Esophagus muscularis mucosa (tissue), 4 donors: ENCODE data around the gene KCNG4. TPM values are rescaled to one million over a fixed set of nuclear protein-coding genes. Genes with fewer than 3 reads are reported as not detected.
A peak's percentile ranks its signal among the peaks of the same experiment; 100 is the strongest.

Source experiments
- DNase-seq: peaks from one replicate; pipeline ENCODE4 v3.0.0-alpha.2; 2017; ENCODE audit errors: extremely low spot score
- H3K27ac ChIP-seq, 4 donors: fragments of 200-600 bp; sonication (generic); replicated peaks in 1 of 4; 1 replicate in 3 of 4; 2 replicates in 1 of 4; pipeline ENCODE4 v1.5.1; 2016 to 2019; ENCODE audit warnings: mild to moderate bottlenecking in 1 of 4
- H3K27me3 ChIP-seq, 4 donors: fragments of 200-600 bp; sonication (generic); one replicate each; pipeline versions ENCODE4 v1.5.1 to v1.6.0; 2016 to 2019
- H3K36me3 ChIP-seq, 4 donors: fragments of 200-600 bp; sonication (generic); one replicate each; pipeline ENCODE4 v1.5.1; 2016 to 2019
- H3K4me1 ChIP-seq, 4 donors: fragments of 200-600 bp; sonication (generic); one replicate each; pipeline ENCODE4 v1.5.1; 2016 to 2019
- H3K4me3 ChIP-seq, 4 donors: fragments of 200-600 bp; sonication (generic); 1 replicate in 2 of 4; 2 replicates in 2 of 4; pipeline ENCODE4 v1.5.1; 2016 to 2019; ENCODE audit warnings: mild to moderate bottlenecking in 4 of 4, moderate library complexity in 1 of 4
- H3K9me3 ChIP-seq, 4 donors: fragments of 200-600 bp; sonication (generic); 1 replicate in 3 of 4; 2 replicates in 1 of 4; pipeline ENCODE4 v1.5.1; 2016 to 2019
- EP300 ChIP-seq: sonication (generic); formaldehyde crosslinking; IDR thresholded peaks from one replicate; pipeline ENCODE4 v1.6.1; 2017; ENCODE audit warnings: antibody characterized with exemption
- POLR2A ChIP-seq: fragments of 450-650 bp; IDR thresholded peaks from one replicate; pipeline ENCODE4 v1.6.1; 2017; ENCODE audit warnings: antibody characterized with exemption, moderate library complexity, mild to moderate bottlenecking, low read depth
- POLR2AphosphoS5 ChIP-seq, 2 donors: sonication (generic); formaldehyde crosslinking; IDR thresholded peaks; one replicate each; pipeline ENCODE4 v1.6.1; 2017; ENCODE audit warnings: antibody characterized with exemption in 2 of 2
- WGBS: methylation state at CpG from one replicate; pipeline ENCODE4 v1.1.5; 2018; 5-methylcytosine and 5-hydroxymethylcytosine counted together
- intact Hi-C: fragments of 100-400 bp; cut with DNase I; formaldehyde crosslinking; loops from one replicate; pipeline ENCODE4 v1.15.1; 2023
- total RNA-seq, 4 donors: library from RNA; depleted of rRNA; stranded (reverse); fragments of >200 nt; gene quantifications; one replicate each; pipeline versions ENCODE4 v1.1.0 to v1.2.1, GENCODE V29; 2016
- TF ChIP-seq, protein P1 (sequence below), 3 experiments: fragments of 200-600 bp in 2 of 3; fragments of 450-650 bp in 1 of 3; sonication (generic) in 2 of 3; IDR thresholded peaks; one replicate each; pipeline ENCODE4 v1.5.1; 2017 to 2019; ENCODE audit warnings: antibody characterized with exemption in 3 of 3, mild to moderate bottlenecking in 2 of 3, moderate library complexity in 1 of 3

The KCNG4 gene
- total RNA-seq, 4 donors from 2014 or later, result not detected

DNA sequence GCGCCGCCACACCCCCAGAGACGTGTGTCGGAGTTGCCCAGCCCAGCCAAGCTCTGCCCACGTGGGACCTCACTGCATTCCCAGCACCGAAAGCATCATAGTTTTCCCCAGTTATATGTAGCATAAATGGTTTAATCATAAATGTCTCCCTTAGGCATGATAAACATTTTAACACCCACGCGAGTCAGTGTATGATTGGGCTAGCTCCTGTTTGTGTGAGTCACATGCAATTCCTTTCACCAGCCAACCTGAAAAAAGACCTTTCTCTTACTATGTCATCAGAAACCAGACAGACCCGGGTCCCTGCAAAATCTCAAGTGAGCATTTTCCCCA, 62.1 kb downstream of the KCNG4 start:
- Histone ChIP-seq H3K27me3 (no peaks in the 10 kb centered on the region), H3K9me3 (no peaks in the 10 kb centered on the region), H3K27ac (peak overlapping the region; percentile 63 to 80 (median 68)), H3K36me3 (peaks cover 27 to 47% (median 46%) of the 10 kb centered on the region in 4 donors), H3K4me3 (no peak overlapping the region), H3K4me1 (peaks cover 39 to 53% (median 44%) of the 10 kb centered on the region in 4 donors)
- 56% methylated on average over 9 of the region's 9 CpGs for WGBS
- no peak for DNase-seq
- intact Hi-C loops, result no loop called here
- TF ChIP-seq POLR2A (no peak), EP300 (no peak), POLR2AphosphoS5 (IDR thresholded peaks at IDR 0.05) (no peak)
- TF ChIP-seq, protein P1, sequence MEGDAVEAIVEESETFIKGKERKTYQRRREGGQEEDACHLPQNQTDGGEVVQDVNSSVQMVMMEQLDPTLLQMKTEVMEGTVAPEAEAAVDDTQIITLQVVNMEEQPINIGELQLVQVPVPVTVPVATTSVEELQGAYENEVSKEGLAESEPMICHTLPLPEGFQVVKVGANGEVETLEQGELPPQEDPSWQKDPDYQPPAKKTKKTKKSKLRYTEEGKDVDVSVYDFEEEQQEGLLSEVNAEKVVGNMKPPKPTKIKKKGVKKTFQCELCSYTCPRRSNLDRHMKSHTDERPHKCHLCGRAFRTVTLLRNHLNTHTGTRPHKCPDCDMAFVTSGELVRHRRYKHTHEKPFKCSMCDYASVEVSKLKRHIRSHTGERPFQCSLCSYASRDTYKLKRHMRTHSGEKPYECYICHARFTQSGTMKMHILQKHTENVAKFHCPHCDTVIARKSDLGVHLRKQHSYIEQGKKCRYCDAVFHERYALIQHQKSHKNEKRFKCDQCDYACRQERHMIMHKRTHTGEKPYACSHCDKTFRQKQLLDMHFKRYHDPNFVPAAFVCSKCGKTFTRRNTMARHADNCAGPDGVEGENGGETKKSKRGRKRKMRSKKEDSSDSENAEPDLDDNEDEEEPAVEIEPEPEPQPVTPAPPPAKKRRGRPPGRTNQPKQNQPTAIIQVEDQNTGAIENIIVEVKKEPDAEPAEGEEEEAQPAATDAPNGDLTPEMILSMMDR (IDR thresholded peaks at IDR 0.05), result no peak

DNA sequence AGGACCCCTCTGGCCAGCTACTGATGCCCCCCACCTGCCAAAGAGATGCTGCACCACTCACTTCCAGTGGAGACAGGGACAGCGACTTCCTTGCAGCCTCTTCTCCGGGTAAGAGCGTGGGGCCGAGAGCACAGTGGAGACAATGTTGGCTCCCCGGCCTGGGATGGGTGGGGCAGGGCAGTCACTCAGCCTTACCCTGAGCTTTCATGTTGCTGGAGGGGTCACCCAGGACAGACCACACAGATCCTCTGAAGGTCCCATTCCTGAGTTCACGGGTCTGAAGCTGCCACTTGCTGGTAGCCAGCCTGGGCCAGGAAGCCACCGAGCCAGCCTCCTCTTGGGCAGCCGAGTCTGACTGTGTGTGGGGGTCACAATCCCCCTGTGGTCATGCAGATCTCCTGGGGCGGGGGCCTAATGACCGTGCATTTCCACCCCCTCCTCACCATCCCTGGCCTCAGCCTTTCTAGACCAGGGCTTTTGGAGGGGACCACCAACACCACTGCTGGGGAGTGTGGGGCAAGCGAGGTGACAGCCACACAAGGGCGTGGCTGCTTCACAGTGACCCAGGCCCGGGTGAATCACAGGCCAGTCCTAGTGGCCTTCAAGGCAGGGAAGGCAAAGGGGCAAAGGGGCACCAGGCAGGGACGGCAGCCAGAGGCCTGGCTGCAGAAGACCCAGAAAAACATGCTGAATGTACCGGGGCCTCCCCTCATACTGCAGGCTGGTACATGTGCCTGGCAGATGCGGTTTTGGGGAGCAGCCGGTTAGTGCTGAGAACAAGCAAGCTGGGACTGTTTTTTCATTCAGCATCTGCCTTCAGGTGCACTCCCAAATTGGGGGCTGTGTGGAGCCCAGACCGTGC, 63.4 kb downstream of the KCNG4 start:
- 75% methylated on average over 14 of the region's 18 CpGs for WGBS
- peaks cover 23 to 36% (median 34%) of the 10 kb centered on the region in 4 donors for H3K36me3 ChIP-seq
- DNase-seq, result no peak
- no peaks in the 10 kb centered on the region for H3K27me3 ChIP-seq
- TF ChIP-seq, protein P1 (IDR thresholded peaks at IDR 0.05), result no peak
- no peak for TF ChIP-seq POLR2AphosphoS5 (IDR thresholded peaks at IDR 0.05)
- TF ChIP-seq EP300, result no peak
- no peak for TF ChIP-seq POLR2A
- peak overlapping the region; percentile 56 to 80 (median 64) for H3K27ac ChIP-seq
- peaks cover 39 to 53% (median 43%) of the 10 kb centered on the region in 4 donors for H3K4me1 ChIP-seq
- intact Hi-C loops, result no loop called here
- H3K9me3 ChIP-seq, result no peaks in the 10 kb centered on the region
- no peak overlapping the region for H3K4me3 ChIP-seq

DNA sequence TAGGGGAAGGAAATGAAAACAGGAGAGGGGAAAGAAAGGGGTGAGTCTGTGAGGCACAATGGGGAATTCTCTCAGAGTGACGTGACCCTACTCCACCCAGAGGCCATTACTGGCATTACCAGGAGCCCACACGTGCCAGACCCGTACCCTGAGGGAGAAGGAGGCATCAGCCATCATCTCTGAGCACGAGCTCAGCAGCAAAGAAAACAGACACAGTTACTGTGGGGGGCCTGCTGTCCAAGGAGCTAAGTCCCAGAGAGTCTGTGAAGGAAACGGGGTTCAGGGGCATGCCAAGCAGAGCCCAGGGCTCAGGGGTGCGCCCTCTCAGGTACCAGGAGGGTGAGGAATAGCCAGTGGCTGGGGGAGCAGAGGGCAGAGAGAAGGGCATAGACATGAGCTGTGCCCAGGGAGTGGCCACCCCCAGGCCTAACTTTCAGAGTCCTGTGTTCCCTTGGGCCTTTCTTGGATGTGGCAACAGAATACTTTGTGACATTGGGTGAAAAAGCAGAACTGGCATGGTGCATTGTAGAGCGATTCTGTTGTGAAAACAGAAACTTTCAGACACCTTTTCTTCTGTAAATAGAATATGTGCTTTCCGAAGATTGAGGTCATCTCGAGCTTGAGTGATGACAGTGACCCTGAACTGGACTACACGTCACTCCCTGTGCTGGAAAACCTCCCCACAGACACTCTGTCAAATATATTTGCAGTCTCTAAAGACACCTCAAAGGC, 64.3 kb downstream of the KCNG4 start:
- Histone ChIP-seq H3K27me3 (no peaks in the 10 kb centered on the region), H3K4me3 (no peak overlapping the region), H3K36me3 (peaks cover 14 to 27% (median 25%) of the 10 kb centered on the region in 4 donors), H3K9me3 (no peaks in the 10 kb centered on the region), H3K4me1 (peaks cover 38 to 46% (median 39%) of the 10 kb centered on the region in 4 donors), H3K27ac (peak overlapping the region in 3 of 4 donors; percentile 56 to 80 (median 63))
- DNase-seq, result no peak
- intact Hi-C loops, result no loop called here
- TF ChIP-seq, protein P1 (IDR thresholded peaks at IDR 0.05), result peak; percentile 50 to 77 (median 64)
- no peak for TF ChIP-seq EP300
- 38% methylated on average over 10 of the region's 10 CpGs for WGBS

- no peak for DNase-seq
- intact Hi-C loops, result no loop called here
- Histone ChIP-seq H3K9me3 (no peaks in the 10 kb centered on the region), H3K27ac (no peak overlapping the region), H3K4me1 (peaks cover 35 to 41% (median 38%) of the 10 kb centered on the region in 4 donors), H3K4me3 (no peak overlapping the region), H3K27me3 (peaks cover 0 to 7% (median 0%) of the 10 kb centered on the region in 4 donors), H3K36me3 (peaks cover 9 to 16% (median 13%) of the 10 kb centered on the region in 4 donors)
- WGBS, result 89% methylated on average over 11 of the region's 11 CpGs
- TF ChIP-seq EP300, result no peak
- TF ChIP-seq POLR2A, result no peak
- TF ChIP-seq POLR2AphosphoS5 (IDR thresholded peaks at IDR 0.05), result no peak
- TF ChIP-seq, protein P1 (IDR thresholded peaks at IDR 0.05), result no peak
These were observed 65.4 kb downstream of the KCNG4 start for GRCh38 chr16:84174396-84174795.
